Measurements from ENCODE around the gene ZDHHC1.

DNA sequence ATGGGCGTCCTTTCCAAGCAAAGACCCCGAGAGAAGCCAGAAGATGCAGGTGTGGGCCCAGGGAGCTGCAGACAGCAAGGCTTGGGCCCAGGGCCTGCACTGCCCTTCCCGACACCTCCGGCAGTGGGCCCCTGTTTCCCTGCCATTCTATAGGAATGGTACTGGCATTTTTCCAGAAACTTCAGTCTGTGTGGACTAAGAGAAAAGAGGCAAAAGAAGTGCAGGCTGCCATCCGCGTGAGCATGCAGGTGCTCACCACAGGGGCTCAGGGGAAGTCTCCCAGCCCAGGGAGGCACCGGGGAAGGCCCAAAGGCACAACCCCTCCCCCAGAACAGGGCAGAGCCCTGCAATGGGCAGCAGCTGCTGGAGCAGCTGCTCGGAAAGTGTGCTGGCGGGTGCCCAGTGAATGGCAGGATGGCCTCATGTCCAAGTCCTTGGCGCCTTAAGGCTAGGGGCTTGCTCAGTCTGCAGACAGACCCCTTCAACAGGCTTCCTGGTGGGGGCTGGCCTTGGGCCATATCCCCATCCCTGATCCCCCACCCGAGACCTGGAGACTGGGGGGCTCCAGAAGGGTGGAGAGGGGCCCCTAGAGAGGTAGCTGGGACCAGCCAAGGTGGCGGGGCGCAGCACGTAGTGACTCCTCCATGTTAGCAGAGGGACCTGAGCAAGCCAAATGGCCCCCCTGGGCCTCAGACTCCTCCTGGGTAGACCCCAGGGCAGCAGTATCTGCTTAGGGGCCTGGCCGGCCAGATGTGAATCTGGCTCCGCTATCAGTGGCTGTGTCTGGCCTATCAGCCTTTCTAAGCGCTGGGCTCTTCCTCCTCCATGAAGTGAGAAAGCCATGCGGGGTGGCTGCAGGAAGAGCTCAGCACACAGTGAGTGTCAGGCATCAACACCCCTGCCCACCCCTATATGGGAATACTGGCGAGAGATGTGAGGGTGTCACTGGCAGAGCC, 16.2 kb downstream of the ZDHHC1 start:
- TF ChIP-seq, protein P1, sequence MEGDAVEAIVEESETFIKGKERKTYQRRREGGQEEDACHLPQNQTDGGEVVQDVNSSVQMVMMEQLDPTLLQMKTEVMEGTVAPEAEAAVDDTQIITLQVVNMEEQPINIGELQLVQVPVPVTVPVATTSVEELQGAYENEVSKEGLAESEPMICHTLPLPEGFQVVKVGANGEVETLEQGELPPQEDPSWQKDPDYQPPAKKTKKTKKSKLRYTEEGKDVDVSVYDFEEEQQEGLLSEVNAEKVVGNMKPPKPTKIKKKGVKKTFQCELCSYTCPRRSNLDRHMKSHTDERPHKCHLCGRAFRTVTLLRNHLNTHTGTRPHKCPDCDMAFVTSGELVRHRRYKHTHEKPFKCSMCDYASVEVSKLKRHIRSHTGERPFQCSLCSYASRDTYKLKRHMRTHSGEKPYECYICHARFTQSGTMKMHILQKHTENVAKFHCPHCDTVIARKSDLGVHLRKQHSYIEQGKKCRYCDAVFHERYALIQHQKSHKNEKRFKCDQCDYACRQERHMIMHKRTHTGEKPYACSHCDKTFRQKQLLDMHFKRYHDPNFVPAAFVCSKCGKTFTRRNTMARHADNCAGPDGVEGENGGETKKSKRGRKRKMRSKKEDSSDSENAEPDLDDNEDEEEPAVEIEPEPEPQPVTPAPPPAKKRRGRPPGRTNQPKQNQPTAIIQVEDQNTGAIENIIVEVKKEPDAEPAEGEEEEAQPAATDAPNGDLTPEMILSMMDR (IDR thresholded peaks at IDR 0.05), result peak in 1 of 6 experiments; percentile 2
- TF ChIP-seq POLR2A (IDR thresholded peaks at IDR 0.05), result no peak

Data from thyroid gland (tissue), 4 donors.